H1 (cell line): ENCODE measurements around the gene PPARGC1A. TPM values are rescaled to one million over a fixed set of nuclear protein-coding genes. Genes with fewer than 3 reads are reported as not detected.

Experiments used
- ASH2L ChIP-seq: fragments of 200-600, 300-600 bp; sonication (generic); IDR thresholded peaks from one replicate; pipeline ENCODE4 v1.7.1; 2017; ENCODE audit warnings: low read length
- ATF2 ChIP-seq: IDR thresholded peaks from 2 replicates; pipeline ENCODE4 v1.6.1; 2012; ENCODE audit warnings: low read length, inconsistent platforms
- BRCA1 ChIP-seq: IDR thresholded peaks from 2 replicates; pipeline ENCODE4 v1.6.1; 2012; ENCODE audit warnings: low read depth, low read length, improper control_type of control experiment
- FOSL1 ChIP-seq: IDR thresholded peaks from 2 replicates; pipeline ENCODE4 v1.6.1; 2011; ENCODE audit warnings: mild to moderate bottlenecking, low read depth, low read length, moderate library complexity; ENCODE audit not compliant: insufficient read depth
- POLR2A ChIP-seq, 2 experiments: IDR thresholded peaks; 1 replicate in 1 of 2; 2 replicates in 1 of 2; pipeline ENCODE4 v1.6.1; 2011; ENCODE audit warnings: low read depth in 2 of 2, low read length in 2 of 2, mild to moderate bottlenecking in 2 of 2; ENCODE audit errors: control extremely low read depth in 1 of 2
- RNF2 ChIP-seq: fragments of 200-900, 300-1000 bp; sonication (generic); IDR thresholded peaks from 2 replicates; pipeline ENCODE4 v1.7.1; 2016; ENCODE audit warnings: borderline replicate concordance, low read depth, mild to moderate bottlenecking, antibody characterized with exemption, low read length; ENCODE audit not compliant: poor library complexity, severe bottlenecking; ENCODE audit errors: missing control alignments
- RXRA ChIP-seq: IDR thresholded peaks from 2 replicates; pipeline ENCODE4 v1.6.1; 2011; ENCODE audit warnings: low read depth, mild to moderate bottlenecking, low read length, moderate library complexity; ENCODE audit not compliant: insufficient read depth
- polyA plus RNA-seq, 7 experiments: library from polyadenylated mRNA; depleted of rRNA in 3 of 7; stranded (reverse) in 5 of 7; unstranded in 2 of 7; fragments of >200 nt in 5 of 7; fragments of 200-250 nt in 2 of 7; gene quantifications; 1 replicate in 5 of 7; 2 replicates in 1 of 7; 4 replicates in 1 of 7; pipeline versions ENCODE4 v1.2.1 to v1.2.3, GENCODE V29; 2011 to 2013; ENCODE audit warnings: missing spikeins in 2 of 7, mixed read lengths in 2 of 7
- total RNA-seq: library from RNA; stranded (reverse); fragmentation: NEBNext Ultra II Directional; extraction: Animal tissue kit (Norgen Biotek cat#: 25700); gene quantifications from 2 replicates; pipeline ENCODE4 v1.2.1, GENCODE V29; 2021

Gene PPARGC1A
- total and polyA plus RNA-seq, 2 of the 8 experiments (the other 6 are each of a cell fraction or from before 2014, with no cell fraction given), result 0.54 to 1.4 TPM

DNA sequence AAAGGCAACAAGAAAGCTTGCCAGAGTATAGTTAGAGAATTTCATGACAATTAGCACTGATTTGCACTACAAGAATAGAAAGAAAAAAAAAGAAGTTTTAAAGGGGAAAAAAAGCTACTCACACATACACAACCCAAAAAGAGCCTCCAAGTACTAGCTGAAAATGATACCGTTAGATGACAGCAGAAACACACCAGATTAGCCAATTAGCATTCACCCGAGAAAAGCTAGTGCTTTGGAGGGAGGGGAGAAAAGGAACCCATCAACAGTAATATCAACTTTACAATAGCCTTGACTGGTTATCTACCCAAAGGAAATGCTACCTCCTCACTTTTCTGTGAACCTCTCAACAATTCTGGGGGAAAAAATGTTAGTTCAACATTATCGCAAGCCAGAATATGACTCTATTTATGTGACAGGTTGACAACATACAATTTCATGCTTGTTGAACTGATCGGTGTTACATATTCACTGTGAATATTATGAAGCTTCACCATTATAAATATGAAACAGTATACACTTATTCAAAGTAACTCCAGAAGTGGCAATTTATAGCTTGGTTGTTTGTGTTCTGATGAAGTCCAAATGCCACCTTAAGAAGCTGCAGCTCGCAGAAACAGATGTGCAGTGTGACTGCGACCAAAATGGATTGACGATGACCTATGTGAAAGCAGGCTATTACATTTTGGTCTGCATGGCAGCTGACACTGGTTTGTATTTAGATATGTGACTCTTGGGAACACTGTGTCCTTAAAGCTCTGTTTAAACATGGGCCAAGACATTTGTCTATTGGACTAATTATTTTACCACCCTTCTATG is 15.9 kb downstream of the PPARGC1A start (continued):
- TF ChIP-seq RNF2, result no peak
- TF ChIP-seq ATF2, result no peak
- TF ChIP-seq BRCA1, result no peak
- TF ChIP-seq POLR2A (IDR thresholded peaks at IDR 0.05; ENCODE audit: control extremely low read depth in 1 of 2, low read depth in 2 of 2, low read length in 2 of 2), result no peak
- no peak for TF ChIP-seq RXRA
- no peak for TF ChIP-seq FOSL1
- TF ChIP-seq ASH2L, result no peak
